H1 (cell line): ENCODE measurements around the gene NANOGP8. TPM values are rescaled to one million over a fixed set of nuclear protein-coding genes. Genes with fewer than 3 reads are reported as not detected.

ENCODE experiments used
- CTCF ChIA-PET: fragments of 300-600 bp; sonication (Branson Sonifier 250); formaldehyde crosslinking; loops from one replicate; lab custom pipeline; 2021; ENCODE audit not compliant: partially characterized antibody; lab: Charles Lee
- POLR2A ChIA-PET: fragments of 300-600 bp; sonication (Branson Sonifier 250); formaldehyde crosslinking; loops from one replicate; lab custom pipeline; 2021; ENCODE audit warnings: inconsistent platforms; ENCODE audit not compliant: partially characterized antibody; lab: Charles Lee
- DNase-seq, 2 experiments: peaks; one replicate each; pipeline versions ENCODE4 v3.0.0 to v3.0.0-alpha.2; 2010 to 2022; ENCODE audit warnings: low spot score in 2 of 2, low read depth in 1 of 2, mixed read lengths in 1 of 2
- FAIRE-seq: peaks from 2 replicates; lab custom pipeline; 2011; peaks lifted over from hg19 to GRCh38; lab: Jason Lieb, UNC
- H2AFZ ChIP-seq: 2 replicates; pipeline ENCODE4 v1.8.1; 2012; ENCODE audit warnings: low read length, inconsistent platforms
- H2AK5ac ChIP-seq: 2 replicates; pipeline ENCODE4 v1.6.1; 2013; ENCODE audit warnings: low read depth, low read length
- H2BK120ac ChIP-seq: replicated peaks from 2 replicates; pipeline ENCODE3; 2013; ENCODE audit warnings: low read depth, low read length, inconsistent platforms
- H2BK12ac ChIP-seq: 2 replicates; pipeline ENCODE4 v1.6.1; 2013; ENCODE audit warnings: low read depth, low read length
- H2BK15ac ChIP-seq: 2 replicates; pipeline ENCODE4 v1.6.1; 2013; ENCODE audit warnings: low read length
- H2BK20ac ChIP-seq: 2 replicates; pipeline ENCODE4 v1.6.1; 2013; ENCODE audit warnings: low read length
- H2BK5ac ChIP-seq: 2 replicates; pipeline ENCODE4 v1.6.1; 2013; ENCODE audit warnings: low read depth, low read length
- H3K14ac ChIP-seq: 2 replicates; pipeline ENCODE4 v1.6.1; 2013; ENCODE audit warnings: inconsistent platforms; ENCODE audit not compliant: insufficient read length
- H3K18ac ChIP-seq: 2 replicates; pipeline ENCODE4 v1.6.1; 2013; ENCODE audit warnings: low read length; ENCODE audit errors: extremely low read depth
- H3K23ac ChIP-seq: 2 replicates; pipeline ENCODE4 v1.6.1; 2013; ENCODE audit warnings: inconsistent platforms; ENCODE audit not compliant: insufficient read length
- H3K23me2 ChIP-seq: 2 replicates; pipeline ENCODE4 v1.6.1; 2013; ENCODE audit warnings: low read depth, low read length
- H3K27ac ChIP-seq: 2 replicates; pipeline ENCODE4 v1.6.1; 2011; ENCODE audit warnings: low read depth, low read length, inconsistent platforms
- H3K27me3 ChIP-seq, 4 experiments: replicated peaks in 1 of 4; 1 replicate in 1 of 4; 2 replicates in 3 of 4; pipeline versions ENCODE4 v1.6.1 to v1.8.1; 2011 to 2013; ENCODE audit warnings: low read length in 3 of 4, mild to moderate bottlenecking in 3 of 4, inconsistent platforms in 2 of 4, mixed read lengths in 2 of 4, moderate library complexity in 1 of 4; ENCODE audit not compliant: control insufficient read depth in 3 of 4, insufficient read depth in 3 of 4; ENCODE audit errors: extremely low read depth in 1 of 4
- H3K36me3 ChIP-seq, 4 experiments: 2 replicates each; pipeline versions ENCODE4 v1.6.1 to v1.8.1; 2011 to 2013; ENCODE audit warnings: mild to moderate bottlenecking in 4 of 4, low read length in 3 of 4, moderate library complexity in 2 of 4, control low read depth in 1 of 4, inconsistent platforms in 1 of 4; ENCODE audit not compliant: insufficient read depth in 4 of 4, control insufficient read depth in 2 of 4
- H3K4ac ChIP-seq: replicated peaks from 2 replicates; pipeline ENCODE3; 2013; ENCODE audit warnings: low read length, low read depth, mixed read lengths, inconsistent platforms; ENCODE audit not compliant: insufficient read length
- H3K4me1 ChIP-seq, 4 experiments: replicated peaks in 1 of 4; 1 replicate in 1 of 4; 2 replicates in 3 of 4; pipeline versions ENCODE4 v1.6.1 to v1.8.1; 2011 to 2013; ENCODE audit warnings: low read length in 3 of 4, inconsistent platforms in 2 of 4, mixed read lengths in 1 of 4; ENCODE audit not compliant: insufficient read depth in 4 of 4, control insufficient read depth in 3 of 4
- H3K4me2 ChIP-seq, 2 experiments: 2 replicates each; pipeline versions ENCODE4 v1.6.1 to v1.8.1; 2011 to 2013; ENCODE audit warnings: low read depth in 2 of 2, low read length in 2 of 2, control low read depth in 1 of 2, inconsistent platforms in 1 of 2, mild to moderate bottlenecking in 1 of 2; ENCODE audit not compliant: insufficient read depth in 1 of 2
- H3K4me3 ChIP-seq, 4 experiments: fragments of 200-600, 300-600 bp in 1 of 4; sonication (generic), shearing (Covaris generic), sonication (Bioruptor Twin) in 1 of 4; 2 replicates each; pipeline versions ENCODE4 v1.5.1 to v1.8.1; 2011 to 2016; ENCODE audit warnings: low read length in 4 of 4, low read depth in 3 of 4, control low read depth in 2 of 4, inconsistent platforms in 2 of 4, mild to moderate bottlenecking in 2 of 4, mixed read lengths in 1 of 4, moderate library complexity in 1 of 4; ENCODE audit not compliant: insufficient read depth in 2 of 4; ENCODE audit errors: extremely low read depth in 1 of 4
- H3K56ac ChIP-seq: replicated peaks from 2 replicates; pipeline ENCODE3; 2013; ENCODE audit warnings: low read depth, mild to moderate bottlenecking, mixed read lengths, low read length, inconsistent platforms; ENCODE audit not compliant: insufficient read length
- H3K79me1 ChIP-seq: 2 replicates; pipeline ENCODE4 v1.6.1; 2013; ENCODE audit warnings: low read depth, low read length, control low read depth
- H3K79me2 ChIP-seq, 2 experiments: 2 replicates each; pipeline versions ENCODE4 v1.6.1 to v1.8.1; 2012 to 2013; ENCODE audit warnings: low read length in 2 of 2, mild to moderate bottlenecking in 2 of 2, inconsistent platforms in 1 of 2; ENCODE audit not compliant: insufficient read depth in 2 of 2, control insufficient read depth in 1 of 2
- H3K9ac ChIP-seq, 4 experiments: replicated peaks in 1 of 4; 1 replicate in 1 of 4; 2 replicates in 3 of 4; pipeline versions ENCODE4 v1.6.1 to v1.8.1; 2011 to 2013; ENCODE audit warnings: low read depth in 3 of 4, low read length in 3 of 4, control low read depth in 2 of 4, mild to moderate bottlenecking in 2 of 4, moderate library complexity in 2 of 4, inconsistent platforms in 1 of 4; ENCODE audit errors: extremely low read depth in 1 of 4
- H3K9me3 ChIP-seq, 2 experiments: 2 replicates each; pipeline versions ENCODE4 v1.6.1 to v1.8.1; 2012 to 2013; ENCODE audit warnings: mild to moderate bottlenecking in 2 of 2, moderate library complexity in 2 of 2, control low read depth in 1 of 2, inconsistent platforms in 1 of 2, low read depth in 1 of 2, low read length in 1 of 2, mixed read lengths in 1 of 2; ENCODE audit not compliant: insufficient read depth in 2 of 2
- H4K20me1 ChIP-seq, 2 experiments: replicated peaks in 1 of 2; 2 replicates each; pipeline versions ENCODE3 to v1.8.1; 2011 to 2013; ENCODE audit warnings: inconsistent platforms in 2 of 2, low read length in 2 of 2, mild to moderate bottlenecking in 1 of 2; ENCODE audit not compliant: insufficient read depth in 2 of 2, control insufficient read depth in 1 of 2
- H4K5ac ChIP-seq: 2 replicates; pipeline ENCODE4 v1.6.1; 2013; ENCODE audit warnings: low read length, low read depth, mixed read lengths, inconsistent platforms; ENCODE audit not compliant: insufficient read length
- H4K8ac ChIP-seq: 2 replicates; pipeline ENCODE4 v1.8.0; 2013; ENCODE audit warnings: mild to moderate bottlenecking, moderate library complexity, low read length, inconsistent platforms; ENCODE audit not compliant: insufficient read depth; ENCODE audit errors: extremely low read depth
- H4K91ac ChIP-seq: replicated peaks from 2 replicates; pipeline ENCODE3; 2013; ENCODE audit warnings: low read length, mixed read lengths, inconsistent platforms; ENCODE audit not compliant: insufficient read length
- GABPA ChIP-seq: IDR thresholded peaks from 2 replicates; pipeline ENCODE4 v1.6.1; 2011; ENCODE audit warnings: mild to moderate bottlenecking, low read length, moderate library complexity, borderline replicate concordance; ENCODE audit not compliant: insufficient read depth
- RFX5 ChIP-seq: IDR thresholded peaks from 2 replicates; pipeline ENCODE4 v1.6.1; 2011; ENCODE audit warnings: low read depth, low read length, improper control_type of control experiment, borderline replicate concordance
- TEAD4 ChIP-seq: IDR thresholded peaks from 2 replicates; pipeline ENCODE4 v1.6.1; 2012; ENCODE audit warnings: low read depth, low read length, inconsistent platforms, mixed read lengths
- WGBS, 2 experiments: shearing (Covaris generic) in 1 of 2; methylation state at CpG; one replicate each; pipeline versions ENCODE4 v1.1.6 to v1.1.7; 2013 to 2015; ENCODE audit warnings: low lambda C conversion rate in 2 of 2, mixed read lengths in 2 of 2, inconsistent platforms in 1 of 2, low coverage in 1 of 2, missing lambda C conversion rate in 1 of 2; ENCODE audit not compliant: insufficient replicate concordance in 2 of 2, insufficient coverage in 1 of 2, insufficient read length in 1 of 2; ENCODE audit errors: extremely low coverage in 1 of 2, missing lambda C conversion rate in 1 of 2; 5-methylcytosine and 5-hydroxymethylcytosine counted together
- polyA plus RNA-seq, 7 experiments: library from polyadenylated mRNA; depleted of rRNA in 3 of 7; stranded (reverse) in 5 of 7; unstranded in 2 of 7; fragments of >200 nt in 5 of 7; fragments of 200-250 nt in 2 of 7; gene quantifications; 1 replicate in 5 of 7; 2 replicates in 1 of 7; 4 replicates in 1 of 7; pipeline versions ENCODE4 v1.2.1 to v1.2.3, GENCODE V29; 2011 to 2013; ENCODE audit warnings: missing spikeins in 2 of 7, mixed read lengths in 2 of 7
- total RNA-seq: library from RNA; stranded (reverse); fragmentation: NEBNext Ultra II Directional; extraction: Animal tissue kit (Norgen Biotek cat#: 25700); gene quantifications from 2 replicates; pipeline ENCODE4 v1.2.1, GENCODE V29; 2021
- TF ChIP-seq, protein P1 (sequence below): IDR thresholded peaks from 2 replicates; pipeline ENCODE4 v1.6.1; 2011; ENCODE audit warnings: low read length, improper control_type of control experiment

Gene NANOGP8
- total and polyA plus RNA-seq, 2 of the 8 experiments (the other 6 are each of a cell fraction or from before 2014, with no cell fraction given): 23.3 to 40.6 TPM

DNA sequence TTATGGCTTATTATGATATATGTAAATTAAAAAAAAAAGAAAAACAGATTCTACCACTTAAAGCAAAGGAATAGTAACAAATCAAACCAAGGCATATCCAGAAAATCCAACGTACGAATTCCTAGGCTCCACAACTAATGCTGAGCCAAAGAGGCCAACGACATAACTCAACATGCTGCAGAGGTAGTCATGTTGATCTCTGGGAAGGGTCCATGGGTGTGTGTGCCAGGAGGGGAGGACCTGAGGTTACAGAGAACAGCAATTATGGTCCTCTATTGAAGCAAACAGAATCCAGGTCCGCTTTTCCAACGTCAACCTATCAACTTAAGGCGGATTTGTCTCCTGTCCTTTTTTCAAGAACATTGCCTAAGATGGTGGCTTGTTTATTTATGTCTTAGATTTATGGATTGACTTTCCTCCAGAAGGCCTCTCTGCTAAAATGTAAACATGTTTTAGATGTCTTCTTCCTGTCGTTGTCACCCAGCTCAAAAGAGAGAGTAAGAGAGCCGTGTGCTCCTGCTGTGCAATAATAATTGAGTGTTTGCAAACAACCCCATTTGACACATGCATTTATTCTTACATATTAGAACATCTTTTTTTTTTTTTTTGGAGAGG, 20.4 kb downstream of the NANOGP8 start:
- H2AK5ac ChIP-seq: no peak overlapping the region
- WGBS, 2 experiments: 89% methylated on average over 8 of the region's 8 CpGs; no CpG with 5 or more reads in 1 of the 2 experiments
- peak overlapping the region; percentile 40 for H4K5ac ChIP-seq
- peak overlapping the region; percentile 12 for H4K91ac ChIP-seq
- H3K4ac ChIP-seq: no peak overlapping the region
- H3K23ac ChIP-seq: no peak overlapping the region
- peak overlapping the region; percentile 41; the same call in 1 of the 2 replicates for H3K18ac ChIP-seq
- no peak overlapping the region for H3K9ac ChIP-seq
- no peaks in the 10 kb centered on the region for H3K9me3 ChIP-seq
- H2BK120ac ChIP-seq: no peak overlapping the region
- H3K27me3 ChIP-seq: no peaks in the 10 kb centered on the region
- TF ChIP-seq TEAD4 (no peak), RFX5 (no peak), GABPA (no peak)
- TF ChIP-seq, protein P1, sequence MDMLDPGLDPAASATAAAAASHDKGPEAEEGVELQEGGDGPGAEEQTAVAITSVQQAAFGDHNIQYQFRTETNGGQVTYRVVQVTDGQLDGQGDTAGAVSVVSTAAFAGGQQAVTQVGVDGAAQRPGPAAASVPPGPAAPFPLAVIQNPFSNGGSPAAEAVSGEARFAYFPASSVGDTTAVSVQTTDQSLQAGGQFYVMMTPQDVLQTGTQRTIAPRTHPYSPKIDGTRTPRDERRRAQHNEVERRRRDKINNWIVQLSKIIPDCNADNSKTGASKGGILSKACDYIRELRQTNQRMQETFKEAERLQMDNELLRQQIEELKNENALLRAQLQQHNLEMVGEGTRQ: no peak
- FAIRE-seq (no peak), DNase-seq (no peak)
- no peaks in the 10 kb centered on the region for H4K20me1 ChIP-seq
- H3K4me1 ChIP-seq: peaks cover 3 to 21% (median 11%) of the 10 kb centered on the region in 4 experiments; a peak in 5 of 7 replicates
- peak overlapping the region; percentile 26; the same call in 1 of the 2 replicates for H3K27ac ChIP-seq
- H3K56ac ChIP-seq: no peak overlapping the region
- no peaks in the 10 kb centered on the region for H3K79me1 ChIP-seq
- no peak overlapping the region for H2AFZ ChIP-seq
- peak overlapping the region; percentile 3; the same call in 1 of the 2 replicates for H2BK20ac ChIP-seq
- H2BK5ac ChIP-seq: peak overlapping the region; percentile 21; the same call in 1 of the 2 replicates
- H3K4me3 ChIP-seq: no peak overlapping the region
- no peak overlapping the region; the same call in 1 of the 2 replicates for H2BK12ac ChIP-seq
- ChIA-PET POLR2A (no interaction called here), CTCF (interaction anchor here (0.6 to 1.2 kb wide), 5 partner anchors 13 to 720 kb away, joined by 3 to 5 read pairs (median 3); no protein-coding TSS in a partner anchor)
- H3K14ac ChIP-seq: no peak overlapping the region
- no peaks in the 10 kb centered on the region for H3K36me3 ChIP-seq
- no peak overlapping the region for H4K8ac ChIP-seq
- H3K79me2 ChIP-seq: no peaks in the 10 kb centered on the region
- no peak overlapping the region for H2BK15ac ChIP-seq
- no peak overlapping the region for H3K4me2 ChIP-seq
- no peaks in the 10 kb centered on the region for H3K23me2 ChIP-seq
